A549 (cell line): ENCODE measurements around the gene CAMTA1. TPM values are rescaled to one million over a fixed set of nuclear protein-coding genes. Genes with fewer than 3 reads are reported as not detected.

Source experiments
- ATAC-seq, 2 experiments: fragments of 200-7000 bp in 1 of 2; fragments of >200 bp in 1 of 2; cut with Nextera tagmentation in 1 of 2; cut with Tn5 transposase in 1 of 2; 3 replicates each; pipeline versions ENCODE4 v1.8.0 to v1.9.1; 2018 to 2020; ENCODE audit warnings: mild to moderate bottlenecking in 1 of 2, moderate library complexity in 1 of 2
- CTCF ChIA-PET: fragments of 300-600 bp; sonication (Branson Sonifier 250); formaldehyde crosslinking; extraction: SDS; loops from one replicate; lab custom pipeline; 2021; ENCODE audit warnings: antibody characterized with exemption, inconsistent platforms; lab: Yijun Ruan, JAX
- POLR2A ChIA-PET: fragments of 350-600 bp; formaldehyde crosslinking; extraction: SDS; loops from one replicate; lab custom pipeline; 2021; ENCODE audit warnings: antibody characterized with exemption, inconsistent platforms; lab: Yijun Ruan, JAX
- DNase-seq, 2 experiments: peaks; one replicate each; pipeline versions ENCODE4 v3.0.0 to v3.0.0-alpha.2; 2011 to 2016; ENCODE audit warnings: low read depth in 1 of 2, low spot score in 1 of 2
- FAIRE-seq: peaks from 2 replicates; lab custom pipeline; 2011; peaks lifted over from hg19 to GRCh38; lab: Jason Lieb, UNC
- H3K27ac ChIP-seq, 2 experiments: fragments of >200 bp; sonication (Bioruptor Twin); formaldehyde crosslinking; 3 replicates each; pipeline ENCODE4 v1.5.1; 2016 to 2017
- H3K4me1 ChIP-seq: fragments of >200 bp; sonication (Bioruptor Twin); formaldehyde crosslinking; 3 replicates; pipeline ENCODE4 v1.6.1; 2016
- H3K4me2 ChIP-seq: fragments of >200 bp; sonication (Bioruptor Twin); formaldehyde crosslinking; 3 replicates; pipeline ENCODE4 v1.6.1; 2016
- H3K4me3 ChIP-seq: fragments of >200 bp; sonication (Bioruptor Twin); formaldehyde crosslinking; 3 replicates; pipeline ENCODE4 v1.5.1; 2016
- H3K9me3 ChIP-seq: fragments of >200 bp; sonication (Bioruptor Twin); formaldehyde crosslinking; 3 replicates; pipeline ENCODE4 v1.6.1; 2016
- CBX2 ChIP-seq: fragments of 200-600 bp; sonication (generic); IDR thresholded peaks from 2 replicates; pipeline ENCODE4 v1.6.1; 2016; ENCODE audit warnings: low read depth, mild to moderate bottlenecking, borderline replicate concordance
- EHF ChIP-seq: fragments of 250-450 bp; sonication (Bioruptor Pico); IDR thresholded peaks from 2 replicates; pipeline ENCODE4 v1.5.0; 2020; ENCODE audit warnings: mild to moderate bottlenecking
- EHMT2 ChIP-seq: fragments of 200-600 bp; sonication (generic); IDR thresholded peaks from 2 replicates; pipeline ENCODE4 v1.6.1; 2016; ENCODE audit warnings: antibody characterized with exemption, low read depth, mild to moderate bottlenecking, moderate library complexity
- FOXS1 ChIP-seq: fragments of 250-450 bp; sonication (Bioruptor Pico); IDR thresholded peaks from 2 replicates; pipeline ENCODE4 v1.5.0; 2020; ENCODE audit warnings: mild to moderate bottlenecking, moderate library complexity
- HOXB13 ChIP-seq: fragments of 250-450 bp; sonication (Bioruptor Pico); IDR thresholded peaks from 2 replicates; pipeline ENCODE4 v1.5.0; 2020; ENCODE audit warnings: low read depth, mild to moderate bottlenecking, moderate library complexity
- JUN ChIP-seq, 2 experiments: fragments of >200 bp; sonication (Bioruptor Twin); formaldehyde crosslinking; IDR thresholded peaks; 2 replicates in 1 of 2; 3 replicates in 1 of 2; pipeline ENCODE4 v1.6.1; 2016 to 2017
- NR3C1 ChIP-seq: fragments of >200 bp; sonication (Bioruptor Twin); formaldehyde crosslinking; IDR thresholded peaks from 3 replicates; pipeline ENCODE4 v1.6.1; 2017
- RNF2 ChIP-seq: fragments of 200-600 bp; sonication (generic); IDR thresholded peaks from 2 replicates; pipeline ENCODE4 v1.6.1; 2016; ENCODE audit warnings: low read depth, mild to moderate bottlenecking, antibody characterized with exemption, moderate library complexity, borderline replicate concordance
- TP53 ChIP-seq: fragments of 250-450 bp; sonication (Bioruptor Pico); IDR thresholded peaks from 2 replicates; pipeline ENCODE4 v1.5.0; 2021; ENCODE audit warnings: mild to moderate bottlenecking, moderate library complexity
- ZFP36 ChIP-seq: fragments of 450-650 bp; IDR thresholded peaks from 2 replicates; pipeline ENCODE4 v1.6.1; 2014; ENCODE audit warnings: borderline replicate concordance; ENCODE audit not compliant: partially characterized antibody
- WGBS: methylation state at CpG from one replicate; pipeline ENCODE4 v1.1.6; 2017; ENCODE audit errors: missing lambda C conversion rate; 5-methylcytosine and 5-hydroxymethylcytosine counted together
- polyA plus RNA-seq, 4 experiments: library from polyadenylated mRNA; depleted of rRNA in 3 of 4; stranded (reverse); fragments of >200 nt; fragmentation: RNase III in 1 of 4; extraction: RNeasy Plus Mini Kit Qiagen cat#74134 plus additional on column Dnase treatment in 1 of 4; gene quantifications; 2 replicates in 3 of 4; 3 replicates in 1 of 4; pipeline ENCODE4 v1.2.3, GENCODE V29; 2011 to 2017
- TF ChIP-seq, protein P1 (sequence below): fragments of 200-600 bp; sonication (generic); IDR thresholded peaks from 2 replicates; pipeline ENCODE4 v1.6.1; 2016; ENCODE audit warnings: antibody characterized with exemption, mild to moderate bottlenecking, moderate library complexity
- TF ChIP-seq, protein P2 (sequence below): fragments of >200 bp; sonication (Bioruptor Twin); formaldehyde crosslinking; IDR thresholded peaks from 3 replicates; pipeline ENCODE4 v1.5.1; 2016
- TF ChIP-seq, protein P3 (sequence below): fragments of 450-650 bp; IDR thresholded peaks from 2 replicates; pipeline ENCODE4 v1.6.1; 2014; ENCODE audit warnings: antibody characterized with exemption
- TF ChIP-seq, protein P4 (sequence below): IDR thresholded peaks from 2 replicates; pipeline ENCODE4 v1.6.1; 2012
- TF ChIP-seq, protein P5 (sequence below): fragments of >200 bp; sonication (Bioruptor Twin); formaldehyde crosslinking; IDR thresholded peaks from 3 replicates; pipeline ENCODE4 v1.6.1; 2016

CAMTA1 gene
- polyA plus RNA-seq, 2 of the 4 experiments (the other 2 are of a cell fraction): 58.8 to 75.0 TPM

DNA sequence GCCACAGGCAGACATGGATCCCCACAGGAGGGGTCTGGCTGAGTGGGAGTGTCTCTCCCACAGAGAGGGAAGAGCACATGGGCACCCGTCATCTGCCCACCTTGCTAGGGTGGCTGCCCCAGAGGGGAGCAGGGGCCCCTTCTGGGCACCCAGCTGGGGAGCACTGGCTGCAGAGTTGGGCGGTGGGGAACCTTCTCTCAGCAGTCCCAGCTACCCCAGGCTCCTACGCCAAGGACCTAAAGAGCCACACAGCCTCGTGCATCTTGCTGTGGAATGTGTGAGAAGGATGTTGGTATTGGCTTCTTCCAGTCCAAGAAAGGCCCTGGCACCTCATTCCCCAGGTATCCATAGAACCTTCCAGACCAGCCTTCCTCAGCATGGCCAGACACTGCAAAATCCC, 735.2 kb downstream of the CAMTA1 start:
- CTCF ChIA-PET: no interaction called here
- DNase-seq (no peak), ATAC-seq (no peak), FAIRE-seq (no peak)
- Histone ChIP-seq H3K4me2 (no peak overlapping the region), H3K4me3 (no peak overlapping the region), H3K9me3 (no peaks in the 10 kb centered on the region), H3K4me1 (peaks cover 8% of the 10 kb centered on the region; the same call in 1 of the 3 replicates), H3K27ac (no peak overlapping the region; a peak in 1 of 6 replicates)
- POLR2A ChIA-PET: interaction anchor here (0.5 kb wide), 1 partner anchor 29 kb away, joined by 3 read pairs; no protein-coding TSS in a partner anchor
- TF ChIP-seq ZFP36: no peak
- no peak for TF ChIP-seq JUN (IDR thresholded peaks at IDR 0.05)
- no peak for TF ChIP-seq TP53 (CRISPR knock-in tag)
- TF ChIP-seq, protein P1, sequence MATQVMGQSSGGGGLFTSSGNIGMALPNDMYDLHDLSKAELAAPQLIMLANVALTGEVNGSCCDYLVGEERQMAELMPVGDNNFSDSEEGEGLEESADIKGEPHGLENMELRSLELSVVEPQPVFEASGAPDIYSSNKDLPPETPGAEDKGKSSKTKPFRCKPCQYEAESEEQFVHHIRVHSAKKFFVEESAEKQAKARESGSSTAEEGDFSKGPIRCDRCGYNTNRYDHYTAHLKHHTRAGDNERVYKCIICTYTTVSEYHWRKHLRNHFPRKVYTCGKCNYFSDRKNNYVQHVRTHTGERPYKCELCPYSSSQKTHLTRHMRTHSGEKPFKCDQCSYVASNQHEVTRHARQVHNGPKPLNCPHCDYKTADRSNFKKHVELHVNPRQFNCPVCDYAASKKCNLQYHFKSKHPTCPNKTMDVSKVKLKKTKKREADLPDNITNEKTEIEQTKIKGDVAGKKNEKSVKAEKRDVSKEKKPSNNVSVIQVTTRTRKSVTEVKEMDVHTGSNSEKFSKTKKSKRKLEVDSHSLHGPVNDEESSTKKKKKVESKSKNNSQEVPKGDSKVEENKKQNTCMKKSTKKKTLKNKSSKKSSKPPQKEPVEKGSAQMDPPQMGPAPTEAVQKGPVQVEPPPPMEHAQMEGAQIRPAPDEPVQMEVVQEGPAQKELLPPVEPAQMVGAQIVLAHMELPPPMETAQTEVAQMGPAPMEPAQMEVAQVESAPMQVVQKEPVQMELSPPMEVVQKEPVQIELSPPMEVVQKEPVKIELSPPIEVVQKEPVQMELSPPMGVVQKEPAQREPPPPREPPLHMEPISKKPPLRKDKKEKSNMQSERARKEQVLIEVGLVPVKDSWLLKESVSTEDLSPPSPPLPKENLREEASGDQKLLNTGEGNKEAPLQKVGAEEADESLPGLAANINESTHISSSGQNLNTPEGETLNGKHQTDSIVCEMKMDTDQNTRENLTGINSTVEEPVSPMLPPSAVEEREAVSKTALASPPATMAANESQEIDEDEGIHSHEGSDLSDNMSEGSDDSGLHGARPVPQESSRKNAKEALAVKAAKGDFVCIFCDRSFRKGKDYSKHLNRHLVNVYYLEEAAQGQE: no peak
- TF ChIP-seq, protein P2, sequence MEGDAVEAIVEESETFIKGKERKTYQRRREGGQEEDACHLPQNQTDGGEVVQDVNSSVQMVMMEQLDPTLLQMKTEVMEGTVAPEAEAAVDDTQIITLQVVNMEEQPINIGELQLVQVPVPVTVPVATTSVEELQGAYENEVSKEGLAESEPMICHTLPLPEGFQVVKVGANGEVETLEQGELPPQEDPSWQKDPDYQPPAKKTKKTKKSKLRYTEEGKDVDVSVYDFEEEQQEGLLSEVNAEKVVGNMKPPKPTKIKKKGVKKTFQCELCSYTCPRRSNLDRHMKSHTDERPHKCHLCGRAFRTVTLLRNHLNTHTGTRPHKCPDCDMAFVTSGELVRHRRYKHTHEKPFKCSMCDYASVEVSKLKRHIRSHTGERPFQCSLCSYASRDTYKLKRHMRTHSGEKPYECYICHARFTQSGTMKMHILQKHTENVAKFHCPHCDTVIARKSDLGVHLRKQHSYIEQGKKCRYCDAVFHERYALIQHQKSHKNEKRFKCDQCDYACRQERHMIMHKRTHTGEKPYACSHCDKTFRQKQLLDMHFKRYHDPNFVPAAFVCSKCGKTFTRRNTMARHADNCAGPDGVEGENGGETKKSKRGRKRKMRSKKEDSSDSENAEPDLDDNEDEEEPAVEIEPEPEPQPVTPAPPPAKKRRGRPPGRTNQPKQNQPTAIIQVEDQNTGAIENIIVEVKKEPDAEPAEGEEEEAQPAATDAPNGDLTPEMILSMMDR: no peak
- TF ChIP-seq, protein P3, sequence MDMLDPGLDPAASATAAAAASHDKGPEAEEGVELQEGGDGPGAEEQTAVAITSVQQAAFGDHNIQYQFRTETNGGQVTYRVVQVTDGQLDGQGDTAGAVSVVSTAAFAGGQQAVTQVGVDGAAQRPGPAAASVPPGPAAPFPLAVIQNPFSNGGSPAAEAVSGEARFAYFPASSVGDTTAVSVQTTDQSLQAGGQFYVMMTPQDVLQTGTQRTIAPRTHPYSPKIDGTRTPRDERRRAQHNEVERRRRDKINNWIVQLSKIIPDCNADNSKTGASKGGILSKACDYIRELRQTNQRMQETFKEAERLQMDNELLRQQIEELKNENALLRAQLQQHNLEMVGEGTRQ: no peak
- no peak for TF ChIP-seq RNF2
- no peak for TF ChIP-seq FOXS1
- no peak for TF ChIP-seq CBX2
- no peak for TF ChIP-seq EHF
- TF ChIP-seq EHMT2: no peak
- TF ChIP-seq, protein P4, sequence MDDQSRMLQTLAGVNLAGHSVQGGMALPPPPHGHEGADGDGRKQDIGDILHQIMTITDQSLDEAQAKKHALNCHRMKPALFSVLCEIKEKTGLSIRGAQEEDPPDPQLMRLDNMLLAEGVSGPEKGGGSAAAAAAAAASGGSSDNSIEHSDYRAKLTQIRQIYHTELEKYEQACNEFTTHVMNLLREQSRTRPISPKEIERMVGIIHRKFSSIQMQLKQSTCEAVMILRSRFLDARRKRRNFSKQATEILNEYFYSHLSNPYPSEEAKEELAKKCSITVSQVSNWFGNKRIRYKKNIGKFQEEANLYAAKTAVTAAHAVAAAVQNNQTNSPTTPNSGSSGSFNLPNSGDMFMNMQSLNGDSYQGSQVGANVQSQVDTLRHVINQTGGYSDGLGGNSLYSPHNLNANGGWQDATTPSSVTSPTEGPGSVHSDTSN: no peak
- TF ChIP-seq, protein P5, sequence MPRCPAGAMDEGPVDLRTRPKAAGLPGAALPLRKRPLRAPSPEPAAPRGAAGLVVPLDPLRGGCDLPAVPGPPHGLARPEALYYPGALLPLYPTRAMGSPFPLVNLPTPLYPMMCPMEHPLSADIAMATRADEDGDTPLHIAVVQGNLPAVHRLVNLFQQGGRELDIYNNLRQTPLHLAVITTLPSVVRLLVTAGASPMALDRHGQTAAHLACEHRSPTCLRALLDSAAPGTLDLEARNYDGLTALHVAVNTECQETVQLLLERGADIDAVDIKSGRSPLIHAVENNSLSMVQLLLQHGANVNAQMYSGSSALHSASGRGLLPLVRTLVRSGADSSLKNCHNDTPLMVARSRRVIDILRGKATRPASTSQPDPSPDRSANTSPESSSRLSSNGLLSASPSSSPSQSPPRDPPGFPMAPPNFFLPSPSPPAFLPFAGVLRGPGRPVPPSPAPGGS: no peak
- WGBS: no CpG with 5 or more reads among the region's 4 CpGs

DNA sequence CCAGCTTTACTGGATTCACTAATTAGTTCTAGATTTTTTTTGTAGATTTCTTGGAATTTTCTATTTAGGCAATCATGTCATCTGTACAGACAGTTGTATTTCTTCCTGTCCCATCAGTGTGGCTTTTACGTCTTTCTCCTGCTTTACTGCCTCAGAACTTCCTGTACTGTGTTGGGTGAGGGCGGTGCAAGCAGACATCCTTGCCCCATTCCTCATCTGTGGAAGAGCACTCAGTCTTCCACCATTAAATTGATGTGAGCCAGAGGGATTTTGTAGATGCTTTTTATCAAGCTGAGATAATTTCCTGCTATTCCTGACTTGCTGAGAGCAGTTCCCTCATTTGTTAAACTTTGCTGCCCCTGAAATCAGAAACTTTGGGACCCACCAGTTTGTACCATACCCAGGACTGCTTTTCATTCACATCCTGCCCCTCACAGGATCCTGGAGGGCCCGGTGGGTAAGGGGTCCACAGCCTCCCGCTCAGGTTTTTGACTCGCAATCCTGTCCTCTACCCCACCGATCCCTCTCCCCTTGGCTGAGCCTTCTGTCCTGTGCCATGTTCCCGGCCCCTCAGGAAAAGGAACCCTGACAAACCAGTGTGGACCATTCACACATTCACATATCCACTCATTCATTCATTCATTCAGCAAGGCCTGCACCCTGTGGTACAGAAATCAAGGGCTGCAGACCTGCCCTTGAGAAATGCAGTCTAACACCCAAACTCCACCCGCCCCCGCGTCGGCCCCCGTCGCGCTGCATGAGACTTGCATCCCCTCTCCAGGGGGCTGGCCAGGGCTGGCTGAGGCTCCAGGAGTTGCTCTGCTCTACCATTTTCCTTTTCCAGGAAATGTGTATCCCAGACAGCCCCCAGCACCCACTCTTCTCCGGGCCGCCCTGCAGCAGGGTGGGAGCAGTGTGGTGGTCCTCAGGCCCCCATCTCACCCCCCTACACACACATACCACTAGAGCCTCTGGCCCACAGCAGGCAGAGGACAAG, 739.4 kb downstream of the CAMTA1 start:
- FAIRE-seq (no peak), DNase-seq (no peak), ATAC-seq (no peak)
- WGBS: 89% methylated on average over 16 of the region's 16 CpGs
- no peaks in the 10 kb centered on the region for H3K9me3 ChIP-seq
- TF ChIP-seq HOXB13: no peak
- no peak for TF ChIP-seq NR3C1
- peaks cover 19% of the 10 kb centered on the region for H3K4me1 ChIP-seq
- no peak overlapping the region for H3K4me2 ChIP-seq
- H3K27ac ChIP-seq: no peak overlapping the region
- H3K4me3 ChIP-seq: no peak overlapping the region
- POLR2A ChIA-PET: no interaction called here
- CTCF ChIA-PET: interaction anchor here (0.7 kb wide), 1 partner anchor 34 kb away, joined by 4 read pairs; no protein-coding TSS in a partner anchor
